ENCODE results near the gene YTHDF2. TPM values are rescaled to one million over a fixed set of nuclear protein-coding genes. Genes with fewer than 3 reads are reported as not detected.

YTHDF2 gene
- total and polyA plus RNA-seq, 8 donors, result 17.3 to 40.6 (median 23.6) TPM

DNA sequence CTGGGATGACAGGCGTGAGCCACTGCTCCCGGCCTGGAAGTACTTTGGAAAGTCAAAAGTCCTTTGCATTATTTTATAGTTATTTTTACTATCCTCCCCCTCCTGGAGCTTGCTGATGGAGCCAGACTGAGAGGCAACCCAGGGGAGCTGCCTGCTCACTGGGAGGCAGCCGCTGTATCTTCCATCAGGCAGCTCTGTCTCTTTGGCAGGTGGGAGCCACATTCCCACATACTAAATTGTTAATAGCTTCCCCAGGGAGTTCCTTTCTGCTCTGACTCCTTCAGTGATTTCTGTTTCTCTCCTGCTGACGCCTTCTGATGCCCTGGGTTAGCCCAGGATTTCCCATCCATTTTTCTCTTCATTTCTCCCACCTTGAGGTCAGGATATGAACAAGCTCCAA is 70.3 kb downstream of the YTHDF2 start:
- WGBS, 2 donors, result 44 to 49% methylated on average over 4 of the region's 4 CpGs
- Histone ChIP-seq H3K9me3 (no peaks in the 10 kb centered on the region), H3K27ac (no peak overlapping the region), H3K36me3 (no peaks in the 10 kb centered on the region), H3K4me3 (no peak overlapping the region), H3K4me1 (no peaks in the 10 kb centered on the region), H3K27me3 (no peaks in the 10 kb centered on the region)
- no peak for DNase-seq
- TF ChIP-seq, protein P1, sequence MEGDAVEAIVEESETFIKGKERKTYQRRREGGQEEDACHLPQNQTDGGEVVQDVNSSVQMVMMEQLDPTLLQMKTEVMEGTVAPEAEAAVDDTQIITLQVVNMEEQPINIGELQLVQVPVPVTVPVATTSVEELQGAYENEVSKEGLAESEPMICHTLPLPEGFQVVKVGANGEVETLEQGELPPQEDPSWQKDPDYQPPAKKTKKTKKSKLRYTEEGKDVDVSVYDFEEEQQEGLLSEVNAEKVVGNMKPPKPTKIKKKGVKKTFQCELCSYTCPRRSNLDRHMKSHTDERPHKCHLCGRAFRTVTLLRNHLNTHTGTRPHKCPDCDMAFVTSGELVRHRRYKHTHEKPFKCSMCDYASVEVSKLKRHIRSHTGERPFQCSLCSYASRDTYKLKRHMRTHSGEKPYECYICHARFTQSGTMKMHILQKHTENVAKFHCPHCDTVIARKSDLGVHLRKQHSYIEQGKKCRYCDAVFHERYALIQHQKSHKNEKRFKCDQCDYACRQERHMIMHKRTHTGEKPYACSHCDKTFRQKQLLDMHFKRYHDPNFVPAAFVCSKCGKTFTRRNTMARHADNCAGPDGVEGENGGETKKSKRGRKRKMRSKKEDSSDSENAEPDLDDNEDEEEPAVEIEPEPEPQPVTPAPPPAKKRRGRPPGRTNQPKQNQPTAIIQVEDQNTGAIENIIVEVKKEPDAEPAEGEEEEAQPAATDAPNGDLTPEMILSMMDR (IDR thresholded peaks at IDR 0.05), result no peak
- FAIRE-seq, result no peak
- ATAC-seq, result no peak
- intact Hi-C loops (cut with DNase I), result no loop called here

DNA sequence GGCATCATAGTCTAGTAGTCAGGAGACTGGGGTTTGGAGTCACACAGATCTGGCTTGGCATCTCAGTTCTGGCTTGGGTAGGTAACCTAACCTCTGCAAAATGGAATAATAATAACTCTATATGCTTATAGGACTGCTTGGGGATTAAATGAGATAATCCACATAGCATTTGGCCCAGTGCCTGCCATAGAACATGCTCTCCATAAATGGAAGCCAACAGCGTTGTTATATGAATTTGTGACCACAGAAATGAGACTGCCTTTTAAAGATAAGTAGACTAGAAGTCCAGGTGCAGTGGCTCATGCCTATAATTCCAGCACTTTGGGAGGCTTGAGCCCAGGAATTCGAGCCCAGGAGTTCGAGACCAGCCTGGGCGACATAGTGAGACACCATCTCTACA is 71.2 kb downstream of the YTHDF2 start:
- 66 to 84% methylated on average over 4 of the region's 4 CpGs for WGBS, 2 donors
- Histone ChIP-seq H3K27me3 (no peaks in the 10 kb centered on the region), H3K27ac (no peak overlapping the region), H3K36me3 (no peaks in the 10 kb centered on the region), H3K4me1 (no peaks in the 10 kb centered on the region), H3K4me3 (no peak overlapping the region), H3K9me3 (no peaks in the 10 kb centered on the region)
- TF ChIP-seq, protein P1 (IDR thresholded peaks at IDR 0.05), result no peak
- no peak for ATAC-seq
- intact Hi-C loops (cut with DNase I), result no loop called here
- FAIRE-seq, result no peak
- no peak for DNase-seq

DNA sequence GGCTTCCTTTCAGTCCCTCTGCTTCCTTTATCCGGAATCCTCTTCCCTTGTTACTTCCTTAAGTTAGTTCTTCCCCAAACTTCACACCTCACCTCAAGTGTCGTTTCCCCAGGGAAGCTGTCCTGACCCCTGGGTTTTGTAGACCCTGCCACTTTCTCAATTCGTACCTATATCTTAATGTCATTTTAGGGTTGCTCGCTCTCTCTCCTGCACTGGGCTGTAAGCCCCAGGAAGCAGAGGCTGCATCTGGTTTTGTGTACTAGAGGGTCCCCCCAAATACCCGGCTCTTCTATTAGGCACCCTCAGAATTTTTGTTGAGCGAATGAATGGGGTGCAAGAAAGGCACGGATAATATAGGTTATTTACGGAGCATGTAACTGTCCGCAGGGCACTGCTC is 74.6 kb downstream of the YTHDF2 start:
- Histone ChIP-seq H3K9me3 (no peaks in the 10 kb centered on the region), H3K36me3 (no peaks in the 10 kb centered on the region), H3K4me1 (no peaks in the 10 kb centered on the region), H3K4me3 (no peak overlapping the region), H3K27me3 (no peaks in the 10 kb centered on the region), H3K27ac (no peak overlapping the region)
- WGBS, 2 donors, result 49 to 65% methylated on average over 9 of the region's 9 CpGs
- TF ChIP-seq, protein P1 (IDR thresholded peaks at IDR 0.05), result no peak
- ATAC-seq (no peak), FAIRE-seq (no peak), DNase-seq (no peak)
- intact Hi-C loops (cut with DNase I), result no loop called here

DNA sequence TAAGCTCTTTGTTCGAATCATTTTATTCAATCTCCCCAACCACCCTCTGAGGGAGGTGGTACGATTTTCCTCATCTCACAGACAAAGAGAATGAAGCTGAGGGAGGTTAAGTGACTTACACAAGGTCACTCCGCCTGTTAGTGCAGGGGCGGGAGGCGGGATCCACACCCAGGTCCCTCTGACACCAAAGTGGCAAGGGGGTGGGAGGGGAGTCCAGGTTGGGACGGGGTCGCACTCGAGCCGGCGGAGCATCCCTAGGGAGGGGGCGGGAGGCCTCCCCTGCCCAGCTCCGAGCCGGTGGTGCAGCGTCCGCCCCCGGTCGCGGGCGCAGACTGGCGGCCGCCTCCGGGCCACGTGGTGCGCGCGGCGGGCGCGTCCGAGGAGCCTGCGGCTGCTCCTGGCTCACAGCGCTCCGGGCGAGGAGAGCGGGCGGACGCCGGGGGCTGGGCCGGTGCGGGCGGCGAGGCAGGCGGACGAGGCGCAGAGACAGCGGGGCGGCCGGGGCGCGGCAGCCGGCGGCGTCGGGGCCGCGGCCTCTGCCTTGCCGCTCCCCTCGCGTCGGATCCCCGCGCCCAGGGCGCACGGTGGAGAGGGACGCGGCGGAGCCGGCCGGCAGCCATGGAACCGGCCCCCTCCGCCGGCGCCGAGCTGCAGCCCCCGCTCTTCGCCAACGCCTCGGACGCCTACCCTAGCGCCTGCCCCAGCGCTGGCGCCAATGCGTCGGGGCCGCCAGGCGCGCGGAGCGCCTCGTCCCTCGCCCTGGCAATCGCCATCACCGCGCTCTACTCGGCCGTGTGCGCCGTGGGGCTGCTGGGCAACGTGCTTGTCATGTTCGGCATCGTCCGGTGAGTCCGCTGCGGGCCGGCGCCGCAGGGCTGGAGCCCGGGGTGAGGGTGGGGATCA is 75.3 kb downstream of the YTHDF2 start, which contains the start of gene OPRD1:
Gene OPRD1 (plus strand): TSS at position 405 of the 903 bp plus-strand sequence. CDS start 214 bp downstream, at position 619.
- ATAC-seq, result peak in 2 of 4 donors; percentile 9 to 13
- no peak for FAIRE-seq
- 2 to 5% methylated on average over 66 to 108 of the region's 108 CpGs for WGBS, 2 donors

More for the DNA sequence above, 75.3 kb downstream of the YTHDF2 start, which contains the start of gene OPRD1:
- no peak for DNase-seq
- TF ChIP-seq, protein P1 (IDR thresholded peaks at IDR 0.05), result no peak
- intact Hi-C loops (cut with DNase I), result no loop called here
- Histone ChIP-seq H3K9me3 (no peaks in the 10 kb centered on the region), H3K4me1 (no peaks in the 10 kb centered on the region), H3K27ac (no peak within 1 kb of the TSS), H3K27me3 (peaks cover 0 to 4% (median 0%) of the 10 kb centered on the region in 4 donors), H3K36me3 (no peaks in the 10 kb centered on the region), H3K4me3 (peak within 1 kb of the TSS in 1 of 4 donors; percentile 12)
